Naive thymus-derived CD4-positive, alpha-beta T cell (primary cell): ENCODE measurements around the gene CCDC149. TPM values are rescaled to one million over a fixed set of nuclear protein-coding genes. Genes with fewer than 3 reads are reported as not detected.

ENCODE experiments used
- ATAC-seq: fragments of 150-1000 bp; cut with Tn5 transposase; 2 replicates; pipeline ENCODE4 v1.10.0; 2021; ENCODE audit warnings: mild to moderate bottlenecking, moderate library complexity
- CTCF ChIA-PET: fragments of 350-600 bp; sonication (Branson Sonifier 250); formaldehyde crosslinking; loops from one replicate; lab custom pipeline; 2021; ENCODE audit warnings: antibody characterized with exemption; lab: Charles Lee
- POLR2A ChIA-PET: fragments of 350-600 bp; sonication (Branson Sonifier 250); formaldehyde crosslinking; loops from one replicate; lab custom pipeline; 2021; ENCODE audit warnings: antibody characterized with exemption, inconsistent platforms; lab: Charles Lee
- DNase-seq, 9 donors: peaks; one replicate each; pipeline versions ENCODE4 v3.0.0 to v3.0.0-alpha.2; 2020 to 2022; ENCODE audit warnings: mixed read lengths in 1 of 9
- H3K27ac ChIP-seq: one replicate; pipeline ENCODE4 v1.7.0; 2013; ENCODE audit warnings: mild to moderate bottlenecking, low read depth, low read length, moderate library complexity
- H3K27me3 ChIP-seq, 2 donors: one replicate each; pipeline ENCODE4 v1.7.0; 2013; ENCODE audit warnings: low read length in 2 of 2, mild to moderate bottlenecking in 2 of 2, moderate library complexity in 2 of 2; ENCODE audit not compliant: control insufficient read depth in 2 of 2, insufficient read depth in 2 of 2
- H3K36me3 ChIP-seq, 3 experiments: 1 replicate in 2 of 3; 2 replicates in 1 of 3; pipeline ENCODE4 v1.7.0; 2013; ENCODE audit warnings: low read length in 3 of 3, mild to moderate bottlenecking in 3 of 3, moderate library complexity in 1 of 3; ENCODE audit not compliant: insufficient read depth in 3 of 3, control insufficient read depth in 2 of 3
- H3K4me1 ChIP-seq, 2 donors: one replicate each; pipeline ENCODE4 v1.7.0; 2013; ENCODE audit warnings: low read length in 2 of 2, mild to moderate bottlenecking in 2 of 2, moderate library complexity in 1 of 2; ENCODE audit not compliant: control insufficient read depth in 2 of 2, insufficient read depth in 2 of 2
- H3K4me3 ChIP-seq: 2 replicates; pipeline ENCODE4 v1.7.0; 2013; ENCODE audit warnings: mild to moderate bottlenecking, low read length
- H3K9me3 ChIP-seq, 3 experiments: 1 replicate in 2 of 3; 2 replicates in 1 of 3; pipeline ENCODE4 v1.7.0; 2013; ENCODE audit warnings: low read length in 3 of 3; ENCODE audit not compliant: control insufficient read depth in 2 of 3
- H3K27ac Mint-ChIP-seq, 9 donors: one replicate each; pipeline ENCODE4 v1.8.0; 2020 to 2022; ENCODE audit warnings: mixed read lengths in 9 of 9, mild to moderate bottlenecking in 8 of 9, moderate library complexity in 5 of 9, inconsistent platforms in 2 of 9
- H3K27me3 Mint-ChIP-seq, 5 donors: one replicate each; pipeline ENCODE4 v1.8.0; 2021 to 2022; ENCODE audit warnings: mixed read lengths in 5 of 5, mild to moderate bottlenecking in 1 of 5
- H3K36me3 Mint-ChIP-seq, 5 donors: one replicate each; pipeline ENCODE4 v1.8.0; 2020 to 2022; ENCODE audit warnings: mixed read lengths in 5 of 5, mild to moderate bottlenecking in 3 of 5, inconsistent platforms in 1 of 5
- H3K4me1 Mint-ChIP-seq, 7 donors: one replicate each; pipeline ENCODE4 v1.8.0; 2020 to 2022; ENCODE audit warnings: mixed read lengths in 7 of 7, mild to moderate bottlenecking in 3 of 7, inconsistent platforms in 1 of 7
- H3K4me3 Mint-ChIP-seq, 10 donors: one replicate each; pipeline ENCODE4 v1.8.0; 2020 to 2022; ENCODE audit warnings: mild to moderate bottlenecking in 10 of 10, mixed read lengths in 10 of 10, moderate library complexity in 6 of 10, inconsistent platforms in 2 of 10
- H3K9me3 Mint-ChIP-seq, 11 donors: one replicate each; pipeline ENCODE4 v1.8.0; 2020 to 2022; ENCODE audit warnings: mixed read lengths in 11 of 11, mild to moderate bottlenecking in 4 of 11, inconsistent platforms in 1 of 11, moderate library complexity in 1 of 11
- intact Hi-C, 2 donors: fragments of 100-400 bp; cut with micrococcal nuclease; formaldehyde crosslinking; loops; one replicate each; pipeline ENCODE4 v1.15.1; 2023
- polyA plus RNA-seq, 2 donors: library from polyadenylated mRNA; unstranded; fragments of 300-500 nt; fragmentation: Illumina TruSeq; gene quantifications; one replicate each; pipeline ENCODE4 v1.2.3, GENCODE V29; 2021
- total RNA-seq, 6 experiments: library from RNA in 5 of 6; stranded (reverse) in 5 of 6; gene quantifications; 1 replicate in 5 of 6; 2 replicates in 1 of 6; pipeline ENCODE4 v1.2.3 and lab custom pipeline; 2021 to 2026

CCDC149 gene
- total and polyA plus RNA-seq, 7 experiments from 2014 or later, result 0.19 to 6.7 (median 0.36) TPM; not detected in 3

- Mint-ChIP-seq H3K4me3 (no peak overlapping the region), H3K4me1 (no peaks in the 10 kb centered on the region), H3K9me3 (peaks cover 0 to 33% (median 8%) of the 10 kb centered on the region in 11 donors), H3K27me3 (peaks cover 0 to 33% (median 16%) of the 10 kb centered on the region in 5 donors), H3K27ac (no peak overlapping the region), H3K36me3 (peaks cover 0 to 4% (median 0%) of the 10 kb centered on the region in 5 donors)
- intact Hi-C loops, result no loop called here
- no peak overlapping the region for H3K27ac ChIP-seq
- H3K4me3 ChIP-seq, result no peak overlapping the region
- DNase-seq (no peak), ATAC-seq (no peak)
- ChIA-PET POLR2A (no interaction called here), CTCF (no interaction called here)
- no peaks in the 10 kb centered on the region for H3K9me3 ChIP-seq
- H3K27me3 ChIP-seq, result no peaks in the 10 kb centered on the region
- H3K36me3 ChIP-seq, result no peaks in the 10 kb centered on the region
- H3K4me1 ChIP-seq, result no peaks in the 10 kb centered on the region
Observed at GRCh38 chr4:24930151-24930550, 17.3 kb upstream of the CCDC149 start.

GRCh38 chr4:24928708-24929107, 15.9 kb upstream of the CCDC149 start:
- no peak overlapping the region for H3K27ac Mint-ChIP-seq
- Histone ChIP-seq H3K36me3 (no peaks in the 10 kb centered on the region), H3K9me3 (no peaks in the 10 kb centered on the region), H3K4me1 (no peaks in the 10 kb centered on the region), H3K27ac (no peak overlapping the region), H3K4me3 (no peak overlapping the region), H3K27me3 (no peaks in the 10 kb centered on the region)
- no peaks in the 10 kb centered on the region for H3K4me1 Mint-ChIP-seq
- no peaks in the 10 kb centered on the region for H3K36me3 Mint-ChIP-seq
- DNase-seq, result no peak
- H3K9me3 Mint-ChIP-seq, result peaks cover 0 to 21% (median 2%) of the 10 kb centered on the region in 11 donors
- H3K27me3 Mint-ChIP-seq, result peaks cover 0 to 23% (median 14%) of the 10 kb centered on the region in 5 donors
- ATAC-seq, result no peak
- CTCF ChIA-PET, result no interaction called here
- intact Hi-C loops, result no loop called here
- POLR2A ChIA-PET, result no interaction called here
- no peak overlapping the region for H3K4me3 Mint-ChIP-seq

- Mint-ChIP-seq H3K4me1 (no peaks in the 10 kb centered on the region), H3K4me3 (no peak overlapping the region), H3K27ac (no peak overlapping the region), H3K9me3 (peaks cover 0 to 14% (median 2%) of the 10 kb centered on the region in 11 donors), H3K27me3 (peaks cover 0 to 37% (median 18%) of the 10 kb centered on the region in 5 donors), H3K36me3 (peaks cover 0 to 4% (median 0%) of the 10 kb centered on the region in 5 donors)
- DNase-seq, result no peak
- no peaks in the 10 kb centered on the region for H3K36me3 ChIP-seq
- ChIA-PET POLR2A (no interaction called here), CTCF (no interaction called here)
- no peak overlapping the region for H3K4me3 ChIP-seq
- no peaks in the 10 kb centered on the region for H3K27me3 ChIP-seq
- no peak for ATAC-seq
- H3K4me1 ChIP-seq, result no peaks in the 10 kb centered on the region
- intact Hi-C loops, result no loop called here
- no peaks in the 10 kb centered on the region for H3K9me3 ChIP-seq
- no peak overlapping the region for H3K27ac ChIP-seq
Observed at GRCh38 chr4:24927049-24927448, 14.2 kb upstream of the CCDC149 start.

GRCh38 chr4:24924309-24924781, 11.5 kb upstream of the CCDC149 start:
- CTCF ChIA-PET, result no interaction called here
- Histone ChIP-seq H3K36me3 (no peaks in the 10 kb centered on the region), H3K27ac (no peak overlapping the region), H3K27me3 (no peaks in the 10 kb centered on the region), H3K4me3 (no peak overlapping the region), H3K9me3 (peaks cover 0 to 4% (median 0%) of the 10 kb centered on the region in 3 experiments), H3K4me1 (no peaks in the 10 kb centered on the region)
- Mint-ChIP-seq H3K36me3 (peaks cover 0 to 5% (median 0%) of the 10 kb centered on the region in 5 donors), H3K27ac (no peak overlapping the region), H3K9me3 (peaks cover 0 to 26% (median 4%) of the 10 kb centered on the region in 11 donors), H3K4me1 (no peaks in the 10 kb centered on the region), H3K4me3 (no peak overlapping the region), H3K27me3 (peaks cover 0 to 39% (median 17%) of the 10 kb centered on the region in 5 donors)
- POLR2A ChIA-PET, result no interaction called here
- ATAC-seq (no peak), DNase-seq (no peak)
- intact Hi-C loops, result no loop called here

- ATAC-seq, result no peak
- Mint-ChIP-seq H3K4me3 (no peak overlapping the region), H3K36me3 (peaks cover 0 to 5% (median 0%) of the 10 kb centered on the region in 5 donors), H3K27ac (no peak overlapping the region), H3K27me3 (peaks cover 0 to 33% (median 14%) of the 10 kb centered on the region in 5 donors), H3K4me1 (no peaks in the 10 kb centered on the region), H3K9me3 (peaks cover 0 to 31% (median 6%) of the 10 kb centered on the region in 11 donors)
- intact Hi-C loops, result no loop called here
- Histone ChIP-seq H3K4me3 (no peak overlapping the region), H3K36me3 (no peaks in the 10 kb centered on the region), H3K9me3 (peaks cover 0 to 4% (median 0%) of the 10 kb centered on the region in 3 experiments), H3K4me1 (no peaks in the 10 kb centered on the region), H3K27me3 (no peaks in the 10 kb centered on the region), H3K27ac (no peak overlapping the region)
- POLR2A ChIA-PET, result no interaction called here
- CTCF ChIA-PET, result interaction anchor here (0.6 kb wide), 1 partner anchor 1023 kb away, joined by 5 read pairs; no protein-coding TSS in a partner anchor
- DNase-seq, result no peak
Observed at GRCh38 chr4:24923550-24923949, 10.7 kb upstream of the CCDC149 start.

- Mint-ChIP-seq H3K27ac (no peak overlapping the region), H3K27me3 (peaks cover 0 to 30% (median 11%) of the 10 kb centered on the region in 5 donors), H3K4me3 (no peak overlapping the region), H3K36me3 (peaks cover 0 to 5% (median 0%) of the 10 kb centered on the region in 5 donors), H3K9me3 (peaks cover 0 to 37% (median 7%) of the 10 kb centered on the region in 11 donors), H3K4me1 (no peaks in the 10 kb centered on the region)
- Histone ChIP-seq H3K4me1 (no peaks in the 10 kb centered on the region), H3K27me3 (no peaks in the 10 kb centered on the region), H3K9me3 (peaks cover 0 to 4% (median 0%) of the 10 kb centered on the region in 3 experiments), H3K27ac (no peak overlapping the region), H3K36me3 (no peaks in the 10 kb centered on the region), H3K4me3 (no peak overlapping the region)
- DNase-seq (no peak), ATAC-seq (no peak)
- intact Hi-C loops, result no loop called here
- POLR2A ChIA-PET, result no interaction called here
- CTCF ChIA-PET, result no interaction called here
Observed at GRCh38 chr4:24923002-24923401, 10.2 kb upstream of the CCDC149 start.

- Histone ChIP-seq H3K9me3 (peaks cover 0 to 4% (median 0%) of the 10 kb centered on the region in 3 experiments), H3K4me1 (no peaks in the 10 kb centered on the region), H3K27ac (no peak overlapping the region), H3K36me3 (no peaks in the 10 kb centered on the region), H3K4me3 (no peak overlapping the region), H3K27me3 (no peaks in the 10 kb centered on the region)
- peaks cover 0 to 5% (median 0%) of the 10 kb centered on the region in 5 donors for H3K36me3 Mint-ChIP-seq
- ChIA-PET CTCF (no interaction called here), POLR2A (no interaction called here)
- no peaks in the 10 kb centered on the region for H3K4me1 Mint-ChIP-seq
- H3K9me3 Mint-ChIP-seq, result peaks cover 0 to 38% (median 7%) of the 10 kb centered on the region in 11 donors
- no peak overlapping the region for H3K4me3 Mint-ChIP-seq
- intact Hi-C loops, result no loop called here
- H3K27ac Mint-ChIP-seq, result no peak overlapping the region
- peaks cover 0 to 28% (median 11%) of the 10 kb centered on the region in 5 donors for H3K27me3 Mint-ChIP-seq
- ATAC-seq (no peak), DNase-seq (no peak)
Observed at GRCh38 chr4:24922416-24922815, 9.6 kb upstream of the CCDC149 start.
